HG03439 (cell line): ENCODE results near the gene NPTN.

Source experiments
- ATAC-seq: cut with Tn5 transposase; IDR thresholded peaks from one replicate; pipeline ENCODE4 v1.9.1; 2021; ENCODE audit warnings: mild to moderate bottlenecking, moderate library complexity; ENCODE audit not compliant: unreplicated experiment

NPTN gene

GRCh38 chr15:73522011-73522410, 111.2 kb downstream of the NPTN start:
- ATAC-seq: no peak

GRCh38 chr15:73518876-73519733, 114.1 kb downstream of the NPTN start:
- no peak for ATAC-seq

GRCh38 chr15:73518180-73518862, 114.9 kb downstream of the NPTN start:
- no peak for ATAC-seq

- ATAC-seq: no peak
These were observed 115.6 kb downstream of the NPTN start for GRCh38 chr15:73517566-73517965.

GRCh38 chr15:73515527-73515926, 117.7 kb downstream of the NPTN start:
- no peak for ATAC-seq
